H1 (cell line): Measurements from ENCODE around the gene UBE2J1. TPM values are rescaled to one million over a fixed set of nuclear protein-coding genes. Genes with fewer than 3 reads are reported as not detected.

Source experiments
- CTCF ChIA-PET: fragments of 300-600 bp; sonication (Branson Sonifier 250); formaldehyde crosslinking; loops from one replicate; lab custom pipeline; 2021; ENCODE audit not compliant: partially characterized antibody; lab: Charles Lee
- POLR2A ChIA-PET: fragments of 300-600 bp; sonication (Branson Sonifier 250); formaldehyde crosslinking; loops from one replicate; lab custom pipeline; 2021; ENCODE audit warnings: inconsistent platforms; ENCODE audit not compliant: partially characterized antibody; lab: Charles Lee
- DNase-seq, 2 experiments: peaks; one replicate each; pipeline versions ENCODE4 v3.0.0 to v3.0.0-alpha.2; 2010 to 2022; ENCODE audit warnings: low spot score in 2 of 2, low read depth in 1 of 2, mixed read lengths in 1 of 2
- FAIRE-seq: peaks from 2 replicates; lab custom pipeline; 2011; peaks lifted over from hg19 to GRCh38; lab: Jason Lieb, UNC
- H2AFZ ChIP-seq: 2 replicates; pipeline ENCODE4 v1.8.1; 2012; ENCODE audit warnings: low read length, inconsistent platforms
- H2AK5ac ChIP-seq: 2 replicates; pipeline ENCODE4 v1.6.1; 2013; ENCODE audit warnings: low read depth, low read length
- H2BK120ac ChIP-seq: replicated peaks from 2 replicates; pipeline ENCODE3; 2013; ENCODE audit warnings: low read depth, low read length, inconsistent platforms
- H2BK12ac ChIP-seq: 2 replicates; pipeline ENCODE4 v1.6.1; 2013; ENCODE audit warnings: low read depth, low read length
- H2BK15ac ChIP-seq: 2 replicates; pipeline ENCODE4 v1.6.1; 2013; ENCODE audit warnings: low read length
- H2BK20ac ChIP-seq: 2 replicates; pipeline ENCODE4 v1.6.1; 2013; ENCODE audit warnings: low read length
- H2BK5ac ChIP-seq: 2 replicates; pipeline ENCODE4 v1.6.1; 2013; ENCODE audit warnings: low read depth, low read length
- H3K14ac ChIP-seq: 2 replicates; pipeline ENCODE4 v1.6.1; 2013; ENCODE audit warnings: inconsistent platforms; ENCODE audit not compliant: insufficient read length
- H3K18ac ChIP-seq: 2 replicates; pipeline ENCODE4 v1.6.1; 2013; ENCODE audit warnings: low read length; ENCODE audit errors: extremely low read depth
- H3K23ac ChIP-seq: 2 replicates; pipeline ENCODE4 v1.6.1; 2013; ENCODE audit warnings: inconsistent platforms; ENCODE audit not compliant: insufficient read length
- H3K23me2 ChIP-seq: 2 replicates; pipeline ENCODE4 v1.6.1; 2013; ENCODE audit warnings: low read depth, low read length
- H3K27ac ChIP-seq: 2 replicates; pipeline ENCODE4 v1.6.1; 2011; ENCODE audit warnings: low read depth, low read length, inconsistent platforms
- H3K27me3 ChIP-seq, 4 experiments: replicated peaks in 1 of 4; 1 replicate in 1 of 4; 2 replicates in 3 of 4; pipeline versions ENCODE4 v1.6.1 to v1.8.1; 2011 to 2013; ENCODE audit warnings: low read length in 3 of 4, mild to moderate bottlenecking in 3 of 4, inconsistent platforms in 2 of 4, mixed read lengths in 2 of 4, moderate library complexity in 1 of 4; ENCODE audit not compliant: control insufficient read depth in 3 of 4, insufficient read depth in 3 of 4; ENCODE audit errors: extremely low read depth in 1 of 4
- H3K36me3 ChIP-seq, 4 experiments: 2 replicates each; pipeline versions ENCODE4 v1.6.1 to v1.8.1; 2011 to 2013; ENCODE audit warnings: mild to moderate bottlenecking in 4 of 4, low read length in 3 of 4, moderate library complexity in 2 of 4, control low read depth in 1 of 4, inconsistent platforms in 1 of 4; ENCODE audit not compliant: insufficient read depth in 4 of 4, control insufficient read depth in 2 of 4
- H3K4ac ChIP-seq: replicated peaks from 2 replicates; pipeline ENCODE3; 2013; ENCODE audit warnings: low read length, low read depth, mixed read lengths, inconsistent platforms; ENCODE audit not compliant: insufficient read length
- H3K4me1 ChIP-seq, 4 experiments: replicated peaks in 1 of 4; 1 replicate in 1 of 4; 2 replicates in 3 of 4; pipeline versions ENCODE4 v1.6.1 to v1.8.1; 2011 to 2013; ENCODE audit warnings: low read length in 3 of 4, inconsistent platforms in 2 of 4, mixed read lengths in 1 of 4; ENCODE audit not compliant: insufficient read depth in 4 of 4, control insufficient read depth in 3 of 4
- H3K4me2 ChIP-seq, 2 experiments: 2 replicates each; pipeline versions ENCODE4 v1.6.1 to v1.8.1; 2011 to 2013; ENCODE audit warnings: low read depth in 2 of 2, low read length in 2 of 2, control low read depth in 1 of 2, inconsistent platforms in 1 of 2, mild to moderate bottlenecking in 1 of 2; ENCODE audit not compliant: insufficient read depth in 1 of 2
- H3K4me3 ChIP-seq, 4 experiments: fragments of 200-600, 300-600 bp in 1 of 4; sonication (generic), shearing (Covaris generic), sonication (Bioruptor Twin) in 1 of 4; 2 replicates each; pipeline versions ENCODE4 v1.5.1 to v1.8.1; 2011 to 2016; ENCODE audit warnings: low read length in 4 of 4, low read depth in 3 of 4, control low read depth in 2 of 4, inconsistent platforms in 2 of 4, mild to moderate bottlenecking in 2 of 4, mixed read lengths in 1 of 4, moderate library complexity in 1 of 4; ENCODE audit not compliant: insufficient read depth in 2 of 4; ENCODE audit errors: extremely low read depth in 1 of 4
- H3K56ac ChIP-seq: replicated peaks from 2 replicates; pipeline ENCODE3; 2013; ENCODE audit warnings: low read depth, mild to moderate bottlenecking, mixed read lengths, low read length, inconsistent platforms; ENCODE audit not compliant: insufficient read length
- H3K79me1 ChIP-seq: 2 replicates; pipeline ENCODE4 v1.6.1; 2013; ENCODE audit warnings: low read depth, low read length, control low read depth
- H3K79me2 ChIP-seq, 2 experiments: 2 replicates each; pipeline versions ENCODE4 v1.6.1 to v1.8.1; 2012 to 2013; ENCODE audit warnings: low read length in 2 of 2, mild to moderate bottlenecking in 2 of 2, inconsistent platforms in 1 of 2; ENCODE audit not compliant: insufficient read depth in 2 of 2, control insufficient read depth in 1 of 2
- H3K9ac ChIP-seq, 4 experiments: replicated peaks in 1 of 4; 1 replicate in 1 of 4; 2 replicates in 3 of 4; pipeline versions ENCODE4 v1.6.1 to v1.8.1; 2011 to 2013; ENCODE audit warnings: low read depth in 3 of 4, low read length in 3 of 4, control low read depth in 2 of 4, mild to moderate bottlenecking in 2 of 4, moderate library complexity in 2 of 4, inconsistent platforms in 1 of 4; ENCODE audit errors: extremely low read depth in 1 of 4
- H3K9me3 ChIP-seq, 2 experiments: 2 replicates each; pipeline versions ENCODE4 v1.6.1 to v1.8.1; 2012 to 2013; ENCODE audit warnings: mild to moderate bottlenecking in 2 of 2, moderate library complexity in 2 of 2, control low read depth in 1 of 2, inconsistent platforms in 1 of 2, low read depth in 1 of 2, low read length in 1 of 2, mixed read lengths in 1 of 2; ENCODE audit not compliant: insufficient read depth in 2 of 2
- H4K20me1 ChIP-seq, 2 experiments: replicated peaks in 1 of 2; 2 replicates each; pipeline versions ENCODE3 to v1.8.1; 2011 to 2013; ENCODE audit warnings: inconsistent platforms in 2 of 2, low read length in 2 of 2, mild to moderate bottlenecking in 1 of 2; ENCODE audit not compliant: insufficient read depth in 2 of 2, control insufficient read depth in 1 of 2
- H4K5ac ChIP-seq: 2 replicates; pipeline ENCODE4 v1.6.1; 2013; ENCODE audit warnings: low read length, low read depth, mixed read lengths, inconsistent platforms; ENCODE audit not compliant: insufficient read length
- H4K8ac ChIP-seq: 2 replicates; pipeline ENCODE4 v1.8.0; 2013; ENCODE audit warnings: mild to moderate bottlenecking, moderate library complexity, low read length, inconsistent platforms; ENCODE audit not compliant: insufficient read depth; ENCODE audit errors: extremely low read depth
- H4K91ac ChIP-seq: replicated peaks from 2 replicates; pipeline ENCODE3; 2013; ENCODE audit warnings: low read length, mixed read lengths, inconsistent platforms; ENCODE audit not compliant: insufficient read length
- RFX5 ChIP-seq: IDR thresholded peaks from 2 replicates; pipeline ENCODE4 v1.6.1; 2011; ENCODE audit warnings: low read depth, low read length, improper control_type of control experiment, borderline replicate concordance
- WGBS, 2 experiments: shearing (Covaris generic) in 1 of 2; methylation state at CpG; one replicate each; pipeline versions ENCODE4 v1.1.6 to v1.1.7; 2013 to 2015; ENCODE audit warnings: low lambda C conversion rate in 2 of 2, mixed read lengths in 2 of 2, inconsistent platforms in 1 of 2, low coverage in 1 of 2, missing lambda C conversion rate in 1 of 2; ENCODE audit not compliant: insufficient replicate concordance in 2 of 2, insufficient coverage in 1 of 2, insufficient read length in 1 of 2; ENCODE audit errors: extremely low coverage in 1 of 2, missing lambda C conversion rate in 1 of 2; 5-methylcytosine and 5-hydroxymethylcytosine counted together
- polyA plus RNA-seq, 7 experiments: library from polyadenylated mRNA; depleted of rRNA in 3 of 7; stranded (reverse) in 5 of 7; unstranded in 2 of 7; fragments of >200 nt in 5 of 7; fragments of 200-250 nt in 2 of 7; gene quantifications; 1 replicate in 5 of 7; 2 replicates in 1 of 7; 4 replicates in 1 of 7; pipeline versions ENCODE4 v1.2.1 to v1.2.3, GENCODE V29; 2011 to 2013; ENCODE audit warnings: missing spikeins in 2 of 7, mixed read lengths in 2 of 7
- total RNA-seq: library from RNA; stranded (reverse); fragmentation: NEBNext Ultra II Directional; extraction: Animal tissue kit (Norgen Biotek cat#: 25700); gene quantifications from 2 replicates; pipeline ENCODE4 v1.2.1, GENCODE V29; 2021
- TF ChIP-seq, protein P1 (sequence below), 3 experiments: IDR thresholded peaks; 1 replicate in 2 of 3; 2 replicates in 1 of 3; pipeline versions ENCODE4 v1.5.1 to v1.6.1; 2011; ENCODE audit warnings: low read length in 3 of 3, mild to moderate bottlenecking in 3 of 3, inconsistent platforms in 2 of 3, low read depth in 1 of 3, moderate library complexity in 1 of 3; ENCODE audit not compliant: insufficient read depth in 1 of 3; ENCODE audit errors: control extremely low read depth in 1 of 3

Gene UBE2J1
- total and polyA plus RNA-seq, 2 of the 8 experiments (the other 6 are each of a cell fraction or from before 2014, with no cell fraction given): 8.5 to 15.2 TPM

DNA sequence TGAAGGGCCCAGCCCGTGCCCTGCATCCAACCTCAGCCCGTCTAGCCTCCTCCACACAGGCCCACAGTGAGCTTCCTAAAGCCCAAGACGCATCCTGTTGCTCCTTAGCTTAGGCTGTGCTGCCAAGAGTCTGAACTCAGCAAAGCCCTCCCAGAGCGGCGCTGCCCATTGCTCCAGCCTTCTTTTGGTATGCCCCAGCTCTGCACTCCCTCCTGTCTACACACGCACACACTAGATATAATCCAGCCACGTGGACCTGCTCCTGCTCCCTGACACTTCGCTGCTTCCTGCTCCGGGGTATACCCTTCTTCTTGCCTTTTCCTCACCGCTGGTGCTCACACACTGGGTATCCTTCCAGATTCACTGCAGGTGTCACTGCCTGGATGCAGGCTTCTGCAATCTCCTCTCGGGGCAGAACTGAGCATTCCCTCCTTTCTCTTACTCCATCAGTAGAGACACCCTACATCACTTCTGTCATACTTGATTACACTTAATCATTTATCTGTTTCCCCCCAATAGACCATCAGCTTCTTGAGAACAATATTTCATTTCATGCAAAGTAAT is 61.2 kb downstream of the UBE2J1 start:
- Histone ChIP-seq H2BK12ac (no peak overlapping the region), H3K27ac (no peak overlapping the region), H2AK5ac (no peak overlapping the region), H2BK20ac (no peak overlapping the region), H3K79me2 (no peaks in the 10 kb centered on the region), H2BK15ac (no peak overlapping the region), H3K4me1 (peaks cover 0 to 3% (median 0%) of the 10 kb centered on the region in 4 experiments; a peak in 2 of 7 replicates), H4K5ac (no peak overlapping the region), H2BK5ac (no peak overlapping the region), H3K23ac (no peak overlapping the region), H3K4ac (no peak overlapping the region), H4K8ac (no peak overlapping the region), H3K4me3 (no peak overlapping the region), H3K18ac (no peak overlapping the region), H3K14ac (no peak overlapping the region), H3K36me3 (no peaks in the 10 kb centered on the region), H2BK120ac (no peak overlapping the region), H3K9me3 (no peaks in the 10 kb centered on the region), H3K4me2 (no peak overlapping the region), H3K56ac (no peak overlapping the region), H3K9ac (no peak overlapping the region), H3K79me1 (no peaks in the 10 kb centered on the region), H4K20me1 (no peaks in the 10 kb centered on the region), H3K27me3 (no peaks in the 10 kb centered on the region), H3K23me2 (no peaks in the 10 kb centered on the region), H4K91ac (no peak overlapping the region), H2AFZ (no peak overlapping the region)
- POLR2A ChIA-PET: no interaction called here
- DNase-seq (peak in 1 of 2 experiments; percentile 43), FAIRE-seq (no peak)
- CTCF ChIA-PET: interaction anchor here (0.8 to 6.4 kb wide), 8 partner anchors 9 to 167 kb away, joined by 3 to 26 read pairs (median 5); no protein-coding TSS in a partner anchor
- WGBS, 2 experiments: 92% methylated on average over 11 of the region's 11 CpGs; no CpG with 5 or more reads in 1 of the 2 experiments
- no peak for TF ChIP-seq RFX5
- TF ChIP-seq, protein P1, sequence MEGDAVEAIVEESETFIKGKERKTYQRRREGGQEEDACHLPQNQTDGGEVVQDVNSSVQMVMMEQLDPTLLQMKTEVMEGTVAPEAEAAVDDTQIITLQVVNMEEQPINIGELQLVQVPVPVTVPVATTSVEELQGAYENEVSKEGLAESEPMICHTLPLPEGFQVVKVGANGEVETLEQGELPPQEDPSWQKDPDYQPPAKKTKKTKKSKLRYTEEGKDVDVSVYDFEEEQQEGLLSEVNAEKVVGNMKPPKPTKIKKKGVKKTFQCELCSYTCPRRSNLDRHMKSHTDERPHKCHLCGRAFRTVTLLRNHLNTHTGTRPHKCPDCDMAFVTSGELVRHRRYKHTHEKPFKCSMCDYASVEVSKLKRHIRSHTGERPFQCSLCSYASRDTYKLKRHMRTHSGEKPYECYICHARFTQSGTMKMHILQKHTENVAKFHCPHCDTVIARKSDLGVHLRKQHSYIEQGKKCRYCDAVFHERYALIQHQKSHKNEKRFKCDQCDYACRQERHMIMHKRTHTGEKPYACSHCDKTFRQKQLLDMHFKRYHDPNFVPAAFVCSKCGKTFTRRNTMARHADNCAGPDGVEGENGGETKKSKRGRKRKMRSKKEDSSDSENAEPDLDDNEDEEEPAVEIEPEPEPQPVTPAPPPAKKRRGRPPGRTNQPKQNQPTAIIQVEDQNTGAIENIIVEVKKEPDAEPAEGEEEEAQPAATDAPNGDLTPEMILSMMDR (IDR thresholded peaks at IDR 0.05; ENCODE audit: control extremely low read depth in 1 of 3, insufficient read depth in 1 of 3, low read depth in 1 of 3, low read length in 3 of 3): peak in 2 of 3 experiments; percentile 32 to 33; a peak in 2 of 4 replicates
